ENCODE data around the gene B4GALT4.

DNA sequence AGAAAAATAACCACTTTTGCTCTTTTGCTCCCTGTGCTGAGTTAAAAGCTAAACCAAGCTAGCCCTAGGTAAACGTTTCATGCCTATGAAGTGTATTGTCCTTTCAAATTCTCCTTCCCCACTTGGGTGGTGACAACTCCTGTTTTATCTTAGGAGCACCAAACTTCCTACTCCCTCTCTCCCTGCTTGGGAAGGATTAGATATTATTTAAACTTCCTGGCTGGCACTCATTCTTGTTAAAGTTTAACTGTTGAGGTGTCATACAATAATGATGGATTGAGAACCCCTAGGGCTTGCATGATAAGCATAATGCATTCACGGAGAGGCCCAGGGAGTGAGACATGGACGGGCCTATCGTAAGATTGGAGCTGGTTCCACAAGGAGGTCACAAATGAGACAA lies 29.5 kb downstream of the B4GALT4 start:
- TF ChIP-seq, protein P1, sequence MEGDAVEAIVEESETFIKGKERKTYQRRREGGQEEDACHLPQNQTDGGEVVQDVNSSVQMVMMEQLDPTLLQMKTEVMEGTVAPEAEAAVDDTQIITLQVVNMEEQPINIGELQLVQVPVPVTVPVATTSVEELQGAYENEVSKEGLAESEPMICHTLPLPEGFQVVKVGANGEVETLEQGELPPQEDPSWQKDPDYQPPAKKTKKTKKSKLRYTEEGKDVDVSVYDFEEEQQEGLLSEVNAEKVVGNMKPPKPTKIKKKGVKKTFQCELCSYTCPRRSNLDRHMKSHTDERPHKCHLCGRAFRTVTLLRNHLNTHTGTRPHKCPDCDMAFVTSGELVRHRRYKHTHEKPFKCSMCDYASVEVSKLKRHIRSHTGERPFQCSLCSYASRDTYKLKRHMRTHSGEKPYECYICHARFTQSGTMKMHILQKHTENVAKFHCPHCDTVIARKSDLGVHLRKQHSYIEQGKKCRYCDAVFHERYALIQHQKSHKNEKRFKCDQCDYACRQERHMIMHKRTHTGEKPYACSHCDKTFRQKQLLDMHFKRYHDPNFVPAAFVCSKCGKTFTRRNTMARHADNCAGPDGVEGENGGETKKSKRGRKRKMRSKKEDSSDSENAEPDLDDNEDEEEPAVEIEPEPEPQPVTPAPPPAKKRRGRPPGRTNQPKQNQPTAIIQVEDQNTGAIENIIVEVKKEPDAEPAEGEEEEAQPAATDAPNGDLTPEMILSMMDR (IDR thresholded peaks at IDR 0.05) = no peak
- TF ChIP-seq EP300 (IDR thresholded peaks at IDR 0.05) (no peak), POLR2A (IDR thresholded peaks at IDR 0.05) (no peak)
